ENCODE data around the gene NUCB1. TPM values are rescaled to one million over a fixed set of nuclear protein-coding genes. Genes with fewer than 3 reads are reported as not detected.
"Not testable (repeated sequence)": the region's sequence is repeated elsewhere in the genome, so short reads cannot be mapped to it uniquely, and the experiment has no call there.

NUCB1 gene
- total and polyA plus RNA-seq, 7 donors, result 49.9 to 143 (median 97.1) TPM

- Histone ChIP-seq H3K36me3 (ENCODE audit: insufficient read depth in 1 of 2, low read depth in 1 of 2) (no peaks in the 10 kb centered on the region), H3K9me3 (no peaks in the 10 kb centered on the region), H3K27ac (no peak overlapping the region), H3K4me3 (peak overlapping the region; percentile 61), H3K27me3 (ENCODE audit: insufficient read depth in 3 of 3, low read length in 2 of 3) (peaks cover 0 to 4% (median 1%) of the 10 kb centered on the region in 3 donors), H3K4me1 (peaks cover 5% of the 10 kb centered on the region)
- ATAC-seq (no peak), DNase-seq (no peak)
- 58 to 68% (median 64%) methylated on average over 21 of the region's 21 CpGs for WGBS, 3 donors
- intact Hi-C loops (cut with DNase I), result no loop called here
- no peak for TF ChIP-seq CTCF (IDR thresholded peaks at IDR 0.05)
These were observed 4.9 kb upstream of the NUCB1 start for GRCh38 chr19:48895226-48895625.

- H3K27me3 ChIP-seq (ENCODE audit: insufficient read depth in 3 of 3, low read length in 2 of 3), result peaks cover 0 to 4% (median 1%) of the 10 kb centered on the region in 3 donors
- peaks cover 0 to 1% of the 10 kb centered on the region in 2 donors for H3K36me3 ChIP-seq (ENCODE audit: insufficient read depth in 1 of 2, low read depth in 1 of 2)
- no peak for TF ChIP-seq CTCF (IDR thresholded peaks at IDR 0.05)
- 25 to 32% (median 28%) methylated on average over 24 to 25 of the region's 25 CpGs for WGBS, 3 donors
- peak overlapping the region; percentile 61 for H3K4me3 ChIP-seq
- H3K9me3 ChIP-seq, result no peaks in the 10 kb centered on the region
- DNase-seq (peak; percentile 64 to 82), ATAC-seq (peak in 3 of 4 donors; percentile 35 to 49 (median 45))
- peaks cover 5% of the 10 kb centered on the region for H3K4me1 ChIP-seq
- intact Hi-C loops (cut with DNase I), result no loop called here
- no peak overlapping the region for H3K27ac ChIP-seq
These were observed 3.9 kb upstream of the NUCB1 start for GRCh38 chr19:48896191-48896720.

- intact Hi-C loops (cut with DNase I), result no loop called here
- no peak for TF ChIP-seq CTCF (IDR thresholded peaks at IDR 0.05)
These were observed 2.9 kb upstream of the NUCB1 start for GRCh38 chr19:48897181-48897580.

GRCh38 chr19:48899386-48899749 lies 744 bp upstream of the NUCB1 start:
- intact Hi-C loops (cut with DNase I); ATAC-seq; H3K9me3 ChIP-seq; H3K27me3 ChIP-seq (ENCODE audit: insufficient read depth in 3 of 3, low read length in 2 of 3); DNase-seq: not testable (repeated sequence)
- Histone ChIP-seq H3K36me3 (ENCODE audit: insufficient read depth in 1 of 2, low read depth in 1 of 2) (peaks cover 0 to 23% of the 10 kb centered on the region in 2 donors), H3K27ac (peak overlapping the region; percentile 91), H3K4me1 (peaks cover 22% of the 10 kb centered on the region), H3K4me3 (peak overlapping the region; percentile 89)
- 80 to 86% (median 84%) methylated on average over 11 of the region's 11 CpGs for WGBS, 3 donors

More at GRCh38 chr19:48897181-48897580, 2.9 kb upstream of the NUCB1 start:
- no peak for ATAC-seq
- no peak overlapping the region for H3K4me3 ChIP-seq
- WGBS, 3 donors, result 80 to 84% (median 82%) methylated on average over 5 of the region's 5 CpGs
- no peaks in the 10 kb centered on the region for H3K9me3 ChIP-seq
- H3K27me3 ChIP-seq (ENCODE audit: insufficient read depth in 3 of 3, low read length in 2 of 3), result peaks cover 0 to 4% (median 1%) of the 10 kb centered on the region in 3 donors
- no peak for DNase-seq
- peaks cover 14% of the 10 kb centered on the region for H3K4me1 ChIP-seq
- H3K27ac ChIP-seq, result no peak overlapping the region
- H3K36me3 ChIP-seq (ENCODE audit: insufficient read depth in 1 of 2, low read depth in 1 of 2), result peaks cover 0 to 11% of the 10 kb centered on the region in 2 donors

GRCh38 chr19:48900477-48901406 lies 630 bp downstream of the NUCB1 start:
- intact Hi-C loops (cut with DNase I), result no loop called here
- DNase-seq, result peak in 1 of 2 donors; percentile 64

GRCh38 chr19:48902291-48902690 lies 2.2 kb downstream of the NUCB1 start:
- H3K27me3 ChIP-seq (ENCODE audit: insufficient read depth in 3 of 3, low read length in 2 of 3); H3K27ac ChIP-seq; H3K9me3 ChIP-seq; ATAC-seq; DNase-seq; intact Hi-C loops (cut with DNase I): not testable (repeated sequence)
- Histone ChIP-seq H3K4me1 (peaks cover 22% of the 10 kb centered on the region), H3K36me3 (ENCODE audit: insufficient read depth in 1 of 2, low read depth in 1 of 2) (peaks cover 0 to 51% of the 10 kb centered on the region in 2 donors), H3K4me3 (peak overlapping the region; percentile 6)
- WGBS, 3 donors, result 96 to 97% (median 97%) methylated on average over 7 of the region's 7 CpGs

More at GRCh38 chr19:48900477-48901406, 630 bp downstream of the NUCB1 start:
- Histone ChIP-seq H3K4me1 (peaks cover 22% of the 10 kb centered on the region), H3K9me3 (no peaks in the 10 kb centered on the region), H3K36me3 (ENCODE audit: insufficient read depth in 1 of 2, low read depth in 1 of 2) (peaks cover 0 to 36% of the 10 kb centered on the region in 2 donors), H3K4me3 (peak overlapping the region; percentile 89), H3K27ac (peak overlapping the region; percentile 91), H3K27me3 (ENCODE audit: insufficient read depth in 3 of 3, low read length in 2 of 3) (peaks cover 0 to under 1% (median 0%) of the 10 kb centered on the region in 3 donors)
- ATAC-seq, result peak in 3 of 4 donors; percentile 27 to 74 (median 52)
- no peak for TF ChIP-seq CTCF (IDR thresholded peaks at IDR 0.05)
- WGBS, 3 donors, result 5 to 11% (median 7%) methylated on average over 21 to 24 of the region's 24 CpGs

GRCh38 chr19:48903788-48904187 lies 3.7 kb downstream of the NUCB1 start:
- DNase-seq; H3K9me3 ChIP-seq; H3K27me3 ChIP-seq (ENCODE audit: insufficient read depth in 3 of 3, low read length in 2 of 3); intact Hi-C loops (cut with DNase I); H3K27ac ChIP-seq; H3K4me3 ChIP-seq; ATAC-seq: not testable (repeated sequence)
- H3K4me1 ChIP-seq, result peaks cover 22% of the 10 kb centered on the region
- H3K36me3 ChIP-seq (ENCODE audit: insufficient read depth in 1 of 2, low read depth in 1 of 2), result peaks cover 0 to 60% of the 10 kb centered on the region in 2 donors

Data from psoas muscle (tissue), 8 donors.